ENCODE results near the gene CCS. TPM values are rescaled to one million over a fixed set of nuclear protein-coding genes. Genes with fewer than 3 reads are reported as not detected.

The CCS gene
- total and polyA plus RNA-seq, 2 of the 4 experiments (the other 2 are of a cell fraction) = 20.1 to 53.0 TPM

DNA sequence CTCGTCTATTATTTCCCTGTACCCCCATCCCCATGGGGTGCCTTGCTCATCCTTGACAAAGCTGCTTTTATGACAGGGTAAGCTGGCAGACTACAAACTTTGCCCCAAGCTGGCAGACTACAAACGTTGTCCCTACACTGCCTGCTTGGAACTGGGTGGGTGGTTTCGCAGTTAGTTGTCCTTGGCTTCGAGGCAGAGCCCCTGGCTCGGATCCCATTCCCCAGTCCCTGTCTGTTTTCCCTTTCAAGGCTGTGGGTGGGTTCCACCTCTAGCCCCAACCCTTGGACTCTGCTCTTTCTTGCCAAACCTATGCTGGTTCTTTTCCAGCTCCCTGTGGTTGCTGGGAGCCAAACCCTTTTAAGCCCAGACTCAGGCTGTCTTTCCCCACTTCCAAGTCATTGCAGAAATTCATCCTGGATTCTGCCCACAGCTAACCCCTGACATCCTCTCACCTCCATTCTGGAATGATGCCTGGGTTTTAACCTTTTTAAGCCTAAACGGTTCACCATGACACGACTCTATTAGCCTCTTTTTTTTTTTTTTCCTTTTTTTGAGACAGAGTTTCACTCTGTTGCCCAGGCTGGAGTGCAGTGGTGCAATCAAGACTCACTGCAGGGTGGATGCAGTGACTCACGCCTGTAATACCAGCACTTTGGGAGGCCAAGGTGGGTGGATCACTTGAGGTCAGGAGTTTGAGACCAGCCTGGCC, 14.3 kb downstream of the CCS start:
- ATAC-seq (ENCODE audit: low read depth) (peak; percentile 81), DNase-seq (peak; percentile 48)
- Histone ChIP-seq H3K9me3 (ENCODE audit: control insufficient read depth, insufficient read depth, low read length) (no peaks in the 10 kb centered on the region), H3K4me2 (ENCODE audit: low read depth, low read length) (peak overlapping the region; percentile 51), H2BK15ac (ENCODE audit: low read depth, low read length) (no peak overlapping the region), H2AFZ (replicated peaks; ENCODE audit: low read length, poor library complexity) (no peak overlapping the region), H3K4me3 (ENCODE audit: insufficient read depth, low read depth, low read length) (no peak overlapping the region), H3K14ac (replicated peaks; ENCODE audit: low read depth, low read length) (no peak overlapping the region), H2BK20ac (ENCODE audit: low read depth, low read length) (no peak overlapping the region), H3K23ac (ENCODE audit: low read depth, low read length) (no peak overlapping the region), H3K27me3 (ENCODE audit: control insufficient read depth, insufficient read depth, low read length) (no peaks in the 10 kb centered on the region), H4K91ac (ENCODE audit: insufficient read depth, low read depth, low read length) (no peak overlapping the region), H2BK120ac (ENCODE audit: low read depth, low read length) (no peak overlapping the region), H2AK5ac (ENCODE audit: low read depth, low read length) (peak overlapping the region; percentile 38; the same call in 1 of the 2 replicates), H3K4ac (ENCODE audit: low read depth, low read length) (no peak overlapping the region; the same call in 1 of the 2 replicates), H3K36me3 (ENCODE audit: control insufficient read depth, insufficient read depth, low read length) (peaks cover 23% of the 10 kb centered on the region), H4K5ac (ENCODE audit: low read depth, low read length) (no peak overlapping the region), H3K27ac (ENCODE audit: insufficient read depth, low read length) (peak overlapping the region; percentile 53; the same call in 1 of the 2 replicates), H2AK9ac (replicated peaks; ENCODE audit: low read depth, low read length, poor library complexity) (no peak overlapping the region), H2BK5ac (ENCODE audit: low read depth, low read length, poor library complexity, severe bottlenecking) (peak overlapping the region; percentile 11), H3K9me1 (ENCODE audit: insufficient read depth, low read length) (peaks cover 14% of the 10 kb centered on the region; the same call in 1 of the 2 replicates), H3K79me1 (ENCODE audit: low read depth in 1 of 2, low read length in 2 of 2) (peaks cover 0 to 7% of the 10 kb centered on the region in 2 experiments; a peak in 1 of 4 replicates), H4K8ac (ENCODE audit: low read depth in 2 of 2, low read length in 2 of 2) (no peak overlapping the region; a peak in 1 of 4 replicates), H3K9ac (ENCODE audit: low read depth, low read length) (no peak overlapping the region), H3K18ac (ENCODE audit: low read depth, low read length) (no peak overlapping the region), H3K4me1 (ENCODE audit: control insufficient read depth, insufficient read depth, low read length) (peaks cover 3% of the 10 kb centered on the region), H4K20me1 (ENCODE audit: insufficient read depth, low read length) (peaks cover 16% of the 10 kb centered on the region), H3K56ac (ENCODE audit: extremely low read depth, insufficient read depth, low read length) (no peak overlapping the region)
- CTCF ChIA-PET = no interaction called here
- in situ Hi-C loops (cut with MboI; ENCODE audit: low sequenced_read_pairs) = no loop called here
- TF ChIP-seq MAZ (IDR thresholded peaks at IDR 0.05; ENCODE audit: borderline replicate concordance, low read depth, low read length) = peak; percentile 22; the same call in 1 of the 2 replicates
- TF ChIP-seq RFX5 (IDR thresholded peaks at IDR 0.05; ENCODE audit: low read depth, low read length) = no peak
- peak; percentile 71; the same call in 1 of the 2 replicates for TF ChIP-seq CEBPB (IDR thresholded peaks at IDR 0.05; ENCODE audit: low read depth, low read length)
- BruUV-seq (replicated peaks) = no TSS peak
- dilution Hi-C loops (cut with HindIII; ENCODE audit: low sequenced_read_pairs, unreplicated experiment) = no loop called here
- POLR2A ChIA-PET (ENCODE audit: unreplicated experiment) = interaction anchor here (1.5 kb wide), 1 partner anchor 9 kb away, joined by 14 read pairs; the partner anchor contains the start of gene RBM14
- intact Hi-C loops (cut with micrococcal nuclease) = no loop called here
- 26% methylated on average over 5 of the region's 8 CpGs; no CpG with 5 or more reads in 1 of the 2 experiments for WGBS, 2 experiments (ENCODE audit: extremely low coverage in 2 of 2, insufficient read length in 1 of 2)

All from IMR-90 (cell line).